Measurements from ENCODE around the gene TBC1D22A. TPM values are rescaled to one million over a fixed set of nuclear protein-coding genes. Genes with fewer than 3 reads are reported as not detected.

Gene TBC1D22A
- total and polyA plus RNA-seq, 4 donors, result 4.1 to 12.4 (median 8.4) TPM

GRCh38 chr22:47178339-47178738 lies 415.9 kb downstream of the TBC1D22A start:
- no peak for TF ChIP-seq RXRA (IDR thresholded peaks at IDR 0.05)
- no peak for TF ChIP-seq NR2F2 (IDR thresholded peaks at IDR 0.05)
- TF ChIP-seq ZBTB33 (IDR thresholded peaks at IDR 0.05), result no peak
- no peak for TF ChIP-seq FOXA2 (IDR thresholded peaks at IDR 0.05)
- TF ChIP-seq TAF1 (conservative IDR thresholded peaks at IDR 0.05), result no peak
- no peak for TF ChIP-seq CTCF (IDR thresholded peaks at IDR 0.05; ENCODE audit: low read depth, low read length, missing input control)
- TF ChIP-seq FOXA1 (IDR thresholded peaks at IDR 0.05), result no peak
- H3K27ac ChIP-seq (ENCODE audit: low read depth in 1 of 2, low read length in 2 of 2), result no peak overlapping the region
- H3K27me3 ChIP-seq (ENCODE audit: control insufficient read depth in 4 of 4, insufficient read depth in 4 of 4, low read length in 3 of 4), result no peaks in the 10 kb centered on the region
- H3K4me1 ChIP-seq (ENCODE audit: control insufficient read depth in 4 of 4, insufficient read depth in 4 of 4, low read length in 3 of 4), result no peaks in the 10 kb centered on the region
- DNase-seq (ENCODE audit: low spot score), result no peak
- H3K4me3 ChIP-seq (ENCODE audit: low read depth in 1 of 3, low read length in 3 of 3), result no peak overlapping the region
- no peak overlapping the region for H3K9ac ChIP-seq (ENCODE audit: low read depth in 1 of 2, low read length in 2 of 2)
- WGBS, result 96% methylated on average over 5 of the region's 5 CpGs
- H3K36me3 ChIP-seq (ENCODE audit: control insufficient read depth in 4 of 4, insufficient read depth in 3 of 4, low read depth in 1 of 4, low read length in 3 of 4), result peaks cover 0 to 3% (median 1%) of the 10 kb centered on the region in 4 donors
- H3K9me3 ChIP-seq (ENCODE audit: control insufficient read depth in 4 of 4, low read length in 3 of 4), result no peaks in the 10 kb centered on the region

- H3K9me3 ChIP-seq (ENCODE audit: control insufficient read depth in 4 of 4, low read length in 3 of 4), result no peaks in the 10 kb centered on the region
- no peak for TF ChIP-seq MAX (IDR thresholded peaks at IDR 0.05)
- no peak for TF ChIP-seq FOXA2 (IDR thresholded peaks at IDR 0.05)
- TF ChIP-seq FOXA1 (IDR thresholded peaks at IDR 0.05), result no peak
- no peak for TF ChIP-seq CTCF (IDR thresholded peaks at IDR 0.05; ENCODE audit: low read depth, low read length, missing input control)
- no peak for TF ChIP-seq TAF1 (conservative IDR thresholded peaks at IDR 0.05)
- TF ChIP-seq YY1 (IDR thresholded peaks at IDR 0.05), result no peak
- no peak for TF ChIP-seq EGR1 (IDR thresholded peaks at IDR 0.05; ENCODE audit: low read depth in 2 of 2)
- TF ChIP-seq GABPA (IDR thresholded peaks at IDR 0.05 in 1 of 2, conservative IDR thresholded peaks at IDR 0.05 in 1 of 2), result no peak
- no peak for TF ChIP-seq NR2F2 (IDR thresholded peaks at IDR 0.05)
- TF ChIP-seq ATF3 (IDR thresholded peaks at IDR 0.05), result no peak
- TF ChIP-seq ZBTB33 (IDR thresholded peaks at IDR 0.05), result no peak
- TF ChIP-seq RAD21 (IDR thresholded peaks at IDR 0.05), result no peak
- no peak for TF ChIP-seq SP1 (IDR thresholded peaks at IDR 0.05)
- H3K4me3 ChIP-seq (ENCODE audit: low read depth in 1 of 3, low read length in 3 of 3), result no peak overlapping the region
- H3K27me3 ChIP-seq (ENCODE audit: control insufficient read depth in 4 of 4, insufficient read depth in 4 of 4, low read length in 3 of 4), result no peaks in the 10 kb centered on the region
- H3K4me1 ChIP-seq (ENCODE audit: control insufficient read depth in 4 of 4, insufficient read depth in 4 of 4, low read length in 3 of 4), result no peaks in the 10 kb centered on the region
- peaks cover 0 to 2% (median 0%) of the 10 kb centered on the region in 4 donors for H3K36me3 ChIP-seq (ENCODE audit: control insufficient read depth in 4 of 4, insufficient read depth in 3 of 4, low read depth in 1 of 4, low read length in 3 of 4)
- 95% methylated on average over 2 of the region's 2 CpGs for WGBS
- DNase-seq (ENCODE audit: low spot score), result no peak
- H3K27ac ChIP-seq (ENCODE audit: low read depth in 1 of 2, low read length in 2 of 2), result no peak overlapping the region
- H3K9ac ChIP-seq (ENCODE audit: low read depth in 1 of 2, low read length in 2 of 2), result no peak overlapping the region
These were observed 418.3 kb downstream of the TBC1D22A start for GRCh38 chr22:47180796-47181195.
